Measurements from ENCODE around the gene GUK1. TPM values are rescaled to one million over a fixed set of nuclear protein-coding genes. Genes with fewer than 3 reads are reported as not detected.
A peak's percentile ranks its signal among the peaks of the same experiment; 100 is the strongest.

The GUK1 gene
- total and polyA plus RNA-seq, 4 donors: 167 to 396 (median 347) TPM

DNA sequence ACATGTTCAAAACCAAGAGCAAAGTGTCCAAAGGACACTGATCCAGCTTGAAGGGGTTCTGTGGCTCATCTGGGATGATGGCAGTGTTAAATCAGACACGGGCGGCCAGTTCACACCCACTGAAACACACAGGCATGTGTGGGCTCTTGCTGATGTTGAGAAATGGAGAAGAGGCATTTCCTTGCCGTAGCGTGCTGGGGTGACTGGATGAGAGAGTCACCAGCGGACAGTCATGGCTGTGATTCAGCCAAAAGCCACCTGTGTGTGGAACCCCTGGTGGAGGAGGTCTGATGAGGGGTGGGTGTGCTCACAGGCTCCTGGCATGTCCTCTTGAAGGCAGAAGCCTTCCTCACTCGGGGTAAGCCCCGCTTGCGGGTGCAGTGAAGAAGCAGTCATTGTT, 44.1 kb upstream of the GUK1 start:
- 98% methylated on average over 7 of the region's 8 CpGs for WGBS (ENCODE audit: insufficient coverage)
- no peak for DNase-seq (ENCODE audit: low read depth in 4 of 6, low spot score in 6 of 6)
- H3K36me3 ChIP-seq (ENCODE audit: control insufficient read depth, insufficient read depth, low read length): peaks cover 57% of the 10 kb centered on the region

GRCh38 chr1:228096416-228097332, 43.4 kb upstream of the GUK1 start:
- H3K27ac ChIP-seq (ENCODE audit: low read depth, low read length): no peak overlapping the region
- 97% methylated on average over 10 of the region's 13 CpGs for WGBS (ENCODE audit: insufficient coverage)
- H3K36me3 ChIP-seq (ENCODE audit: control insufficient read depth, insufficient read depth, low read length): peaks cover 65% of the 10 kb centered on the region
- no peaks in the 10 kb centered on the region for H3K27me3 ChIP-seq (ENCODE audit: control insufficient read depth, insufficient read depth, low read length)
- DNase-seq (ENCODE audit: low read depth in 4 of 6, low spot score in 6 of 6): no peak
- H3K9me3 ChIP-seq (ENCODE audit: control insufficient read depth, insufficient read depth, low read length): peaks cover 10% of the 10 kb centered on the region
- peaks cover 3% of the 10 kb centered on the region for H3K4me1 ChIP-seq (ENCODE audit: control insufficient read depth, insufficient read depth, low read length)
- no peak overlapping the region for H3K4me3 ChIP-seq (ENCODE audit: low read depth, low read length)

More for the DNA sequence above, 44.1 kb upstream of the GUK1 start:
- no peaks in the 10 kb centered on the region for H3K4me1 ChIP-seq (ENCODE audit: control insufficient read depth, insufficient read depth, low read length)
- H3K27ac ChIP-seq (ENCODE audit: low read depth, low read length): no peak overlapping the region
- no peak overlapping the region for H3K4me3 ChIP-seq (ENCODE audit: low read depth, low read length)
- H3K27me3 ChIP-seq (ENCODE audit: control insufficient read depth, insufficient read depth, low read length): no peaks in the 10 kb centered on the region
- H3K9me3 ChIP-seq (ENCODE audit: control insufficient read depth, insufficient read depth, low read length): peaks cover 10% of the 10 kb centered on the region

DNA sequence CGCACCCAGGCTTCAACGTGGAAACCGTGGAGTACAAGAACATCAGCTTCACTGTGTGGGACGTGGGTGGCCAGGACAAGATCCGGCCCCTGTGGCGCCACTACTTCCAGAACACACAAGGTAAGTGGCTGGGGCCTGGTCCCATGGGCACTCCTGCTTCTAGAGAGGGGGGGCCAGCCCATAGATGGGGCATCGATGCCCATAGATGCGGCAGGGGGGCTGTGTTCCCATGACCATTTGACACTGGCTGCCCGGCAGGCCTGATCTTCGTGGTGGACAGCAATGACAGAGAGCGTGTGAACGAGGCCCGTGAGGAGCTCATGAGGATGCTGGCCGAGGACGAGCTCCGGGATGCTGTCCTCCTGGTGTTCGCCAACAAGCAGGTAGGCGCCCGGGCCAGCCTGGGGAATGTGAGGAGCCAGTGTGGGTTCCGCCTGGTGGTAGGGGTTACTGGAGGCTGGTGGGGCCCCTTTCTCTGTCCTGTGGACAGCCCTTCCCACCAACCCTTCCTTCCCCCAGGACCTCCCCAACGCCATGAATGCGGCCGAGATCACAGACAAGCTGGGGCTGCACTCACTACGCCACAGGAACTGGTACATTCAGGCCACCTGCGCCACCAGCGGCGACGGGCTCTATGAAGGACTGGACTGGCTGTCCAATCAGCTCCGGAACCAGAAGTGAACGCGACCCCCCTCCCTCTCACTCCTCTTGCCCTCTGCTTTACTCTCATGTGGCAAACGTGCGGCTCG, 42.6 kb upstream of the GUK1 start:
- peaks cover 10% of the 10 kb centered on the region for H3K9me3 ChIP-seq (ENCODE audit: control insufficient read depth, insufficient read depth, low read length)
- no peak for DNase-seq (ENCODE audit: low read depth in 4 of 6, low spot score in 6 of 6)
- 94% methylated on average over 27 of the region's 34 CpGs for WGBS (ENCODE audit: insufficient coverage)
- H3K36me3 ChIP-seq (ENCODE audit: control insufficient read depth, insufficient read depth, low read length): peaks cover 69% of the 10 kb centered on the region
- no peak overlapping the region for H3K27ac ChIP-seq (ENCODE audit: low read depth, low read length)
- H3K4me3 ChIP-seq (ENCODE audit: low read depth, low read length): no peak overlapping the region
- H3K27me3 ChIP-seq (ENCODE audit: control insufficient read depth, insufficient read depth, low read length): no peaks in the 10 kb centered on the region
- peaks cover 12% of the 10 kb centered on the region for H3K4me1 ChIP-seq (ENCODE audit: control insufficient read depth, insufficient read depth, low read length)

- H3K9me3 ChIP-seq (ENCODE audit: control insufficient read depth, insufficient read depth, low read length): peaks cover 10% of the 10 kb centered on the region
- no peak overlapping the region for H3K4me3 ChIP-seq (ENCODE audit: low read depth, low read length)
- H3K27ac ChIP-seq (ENCODE audit: low read depth, low read length): no peak overlapping the region
- peaks cover 65% of the 10 kb centered on the region for H3K36me3 ChIP-seq (ENCODE audit: control insufficient read depth, insufficient read depth, low read length)
- peaks cover 15% of the 10 kb centered on the region for H3K4me1 ChIP-seq (ENCODE audit: control insufficient read depth, insufficient read depth, low read length)
- 95% methylated on average over 27 of the region's 28 CpGs for WGBS (ENCODE audit: insufficient coverage)
- DNase-seq (ENCODE audit: low read depth in 4 of 6, low spot score in 6 of 6): no peak
- no peaks in the 10 kb centered on the region for H3K27me3 ChIP-seq (ENCODE audit: control insufficient read depth, insufficient read depth, low read length)
These were observed 41.7 kb upstream of the GUK1 start for GRCh38 chr1:228098323-228098931.

DNA sequence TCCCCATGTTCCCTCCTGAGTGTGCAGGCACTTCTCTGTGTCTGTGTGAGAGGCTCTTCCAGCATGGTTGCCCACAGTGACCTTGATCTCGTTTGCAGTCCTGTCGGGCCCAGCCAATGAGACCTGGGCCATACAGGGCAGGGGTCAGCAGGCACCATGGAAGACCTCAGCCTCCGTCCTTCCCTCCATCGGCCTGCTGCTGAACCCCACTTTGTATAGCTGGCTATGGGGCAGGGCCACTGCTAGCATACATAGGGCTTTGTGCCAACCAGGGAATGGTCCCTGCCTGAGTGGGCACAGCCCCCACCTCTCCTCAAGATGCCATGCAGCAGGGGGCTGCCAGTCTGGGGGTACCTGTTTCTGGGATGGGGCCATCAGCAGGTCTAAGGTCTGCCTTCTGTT, 40.7 kb upstream of the GUK1 start:
- H3K4me1 ChIP-seq (ENCODE audit: control insufficient read depth, insufficient read depth, low read length): peaks cover 23% of the 10 kb centered on the region
- H3K27ac ChIP-seq (ENCODE audit: low read depth, low read length): no peak overlapping the region
- H3K36me3 ChIP-seq (ENCODE audit: control insufficient read depth, insufficient read depth, low read length): peaks cover 61% of the 10 kb centered on the region
- no peak for DNase-seq (ENCODE audit: low read depth in 4 of 6, low spot score in 6 of 6)
- peaks cover 6% of the 10 kb centered on the region for H3K9me3 ChIP-seq (ENCODE audit: control insufficient read depth, insufficient read depth, low read length)
- 91% methylated on average over 4 of the region's 4 CpGs for WGBS (ENCODE audit: insufficient coverage)
- no peak overlapping the region for H3K4me3 ChIP-seq (ENCODE audit: low read depth, low read length)
- H3K27me3 ChIP-seq (ENCODE audit: control insufficient read depth, insufficient read depth, low read length): no peaks in the 10 kb centered on the region

DNA sequence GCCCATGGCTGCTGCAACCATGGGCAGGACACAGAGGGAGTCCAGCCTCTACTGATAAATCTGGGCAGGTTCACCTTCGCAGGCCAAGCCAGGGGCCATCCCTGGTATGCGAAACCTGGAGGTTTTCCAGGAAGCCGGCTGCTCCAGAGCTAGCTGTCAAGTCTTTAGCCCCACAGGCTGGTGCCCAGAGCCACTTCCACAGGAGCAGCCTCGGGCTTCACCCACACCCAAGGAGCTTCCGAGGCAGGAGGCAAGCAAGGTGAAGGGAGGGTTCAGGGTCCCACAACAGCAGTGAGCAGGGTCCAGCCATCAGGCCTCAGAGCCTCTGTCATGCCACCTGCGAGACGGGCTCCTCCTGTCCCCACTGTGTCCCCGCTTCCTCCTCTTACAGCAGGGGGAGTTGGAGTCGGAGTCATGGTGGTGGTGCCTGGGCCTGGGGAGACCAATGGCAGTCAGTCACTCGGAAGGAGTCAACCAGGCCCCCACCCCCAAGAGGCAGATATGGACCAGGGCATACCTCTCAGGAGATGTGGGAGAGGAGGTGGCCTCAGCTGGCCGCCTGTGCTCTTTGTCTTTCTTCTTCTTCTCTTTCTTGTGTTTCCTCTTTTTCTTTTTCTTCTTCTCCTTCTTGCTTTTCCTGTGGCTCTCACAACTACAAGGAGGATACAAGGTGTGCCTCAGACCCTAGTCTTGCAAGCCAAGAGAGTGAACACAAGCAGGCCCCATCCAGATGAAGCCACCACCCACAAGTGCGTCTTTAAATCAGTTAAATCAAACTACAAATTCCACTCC, 39.1 kb upstream of the GUK1 start:
- Histone ChIP-seq H3K27ac (ENCODE audit: low read depth, low read length) (no peak overlapping the region), H3K4me1 (ENCODE audit: control insufficient read depth, insufficient read depth, low read length) (peaks cover 23% of the 10 kb centered on the region), H3K36me3 (ENCODE audit: control insufficient read depth, insufficient read depth, low read length) (peaks cover 73% of the 10 kb centered on the region), H3K4me3 (ENCODE audit: low read depth, low read length) (no peak overlapping the region), H3K9me3 (ENCODE audit: control insufficient read depth, insufficient read depth, low read length) (no peaks in the 10 kb centered on the region), H3K27me3 (ENCODE audit: control insufficient read depth, insufficient read depth, low read length) (no peaks in the 10 kb centered on the region)
- DNase-seq (ENCODE audit: low read depth in 4 of 6, low spot score in 6 of 6): no peak
- 85% methylated on average over 8 of the region's 12 CpGs for WGBS (ENCODE audit: insufficient coverage)

DNA sequence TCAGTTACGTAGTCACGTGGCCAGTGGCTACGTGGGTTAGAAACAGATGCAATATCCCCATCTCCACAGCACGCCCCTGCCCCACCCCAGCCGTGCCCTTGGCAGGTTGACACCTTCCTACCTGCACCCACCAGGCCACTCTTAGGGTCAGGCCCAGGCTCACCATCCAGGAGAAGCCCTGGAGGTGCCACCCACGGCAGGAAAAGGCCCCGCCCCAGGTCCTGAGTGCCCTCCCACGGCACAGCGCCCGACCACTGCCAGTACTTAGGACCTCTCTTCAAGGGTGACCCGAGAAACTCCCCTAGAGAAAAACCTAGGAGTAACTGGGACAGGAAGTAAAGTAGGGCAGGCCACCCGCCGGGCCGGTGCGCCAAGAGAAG, 38.5 kb upstream of the GUK1 start:
- WGBS (ENCODE audit: insufficient coverage): 70% methylated on average over 10 of the region's 15 CpGs
- peaks cover 73% of the 10 kb centered on the region for H3K36me3 ChIP-seq (ENCODE audit: control insufficient read depth, insufficient read depth, low read length)
- DNase-seq (ENCODE audit: low read depth in 4 of 6, low spot score in 6 of 6): no peak
- H3K9me3 ChIP-seq (ENCODE audit: control insufficient read depth, insufficient read depth, low read length): no peaks in the 10 kb centered on the region
- H3K4me1 ChIP-seq (ENCODE audit: control insufficient read depth, insufficient read depth, low read length): peaks cover 23% of the 10 kb centered on the region
- H3K27me3 ChIP-seq (ENCODE audit: control insufficient read depth, insufficient read depth, low read length): no peaks in the 10 kb centered on the region
- H3K4me3 ChIP-seq (ENCODE audit: low read depth, low read length): peak overlapping the region; percentile 71
- H3K27ac ChIP-seq (ENCODE audit: low read depth, low read length): no peak overlapping the region

- peaks cover 72% of the 10 kb centered on the region for H3K36me3 ChIP-seq (ENCODE audit: control insufficient read depth, insufficient read depth, low read length)
- peak in 1 of 6 donors; percentile 16 for DNase-seq (ENCODE audit: low read depth in 4 of 6, low spot score in 6 of 6)
- no peak overlapping the region for H3K27ac ChIP-seq (ENCODE audit: low read depth, low read length)
- no peaks in the 10 kb centered on the region for H3K9me3 ChIP-seq (ENCODE audit: control insufficient read depth, insufficient read depth, low read length)
- no peaks in the 10 kb centered on the region for H3K27me3 ChIP-seq (ENCODE audit: control insufficient read depth, insufficient read depth, low read length)
- 5% methylated on average over 68 of the region's 73 CpGs for WGBS (ENCODE audit: insufficient coverage)
- H3K4me1 ChIP-seq (ENCODE audit: control insufficient read depth, insufficient read depth, low read length): peaks cover 23% of the 10 kb centered on the region
- peak overlapping the region; percentile 71 for H3K4me3 ChIP-seq (ENCODE audit: low read depth, low read length)
These were observed 37.9 kb upstream of the GUK1 start for GRCh38 chr1:228101994-228102790.
